Stomach (tissue), 9 donors: ENCODE measurements around the gene KCNQ1. TPM values are rescaled to one million over a fixed set of nuclear protein-coding genes. Genes with fewer than 3 reads are reported as not detected.
A peak's percentile ranks its signal among the peaks of the same experiment; 100 is the strongest.

Experiments
- DNase-seq, 2 donors: peaks; one replicate each; pipeline versions ENCODE4 v3.0.0 to v3.0.0-alpha.2; 2013 to 2019
- H3K27ac ChIP-seq, 5 donors: fragments of 200-600 bp in 4 of 5; sonication (generic) in 4 of 5; one replicate each; pipeline ENCODE4 v1.5.1; 2013 to 2019; ENCODE audit warnings: mild to moderate bottlenecking in 1 of 5, moderate library complexity in 1 of 5
- H3K27me3 ChIP-seq, 3 donors: fragments of 200-600 bp; sonication (generic); one replicate each; pipeline ENCODE4 v1.5.1; 2017 to 2019; ENCODE audit warnings: mixed run types in 1 of 3
- H3K36me3 ChIP-seq, 4 donors: fragments of 200-600 bp; sonication (generic); 1 replicate in 3 of 4; 2 replicates in 1 of 4; pipeline ENCODE4 v1.5.1; 2016 to 2019
- H3K4me1 ChIP-seq, 4 donors: fragments of 200-600 bp; sonication (generic); one replicate each; pipeline ENCODE4 v1.5.1; 2016 to 2019
- H3K4me3 ChIP-seq, 4 donors: fragments of 200-600 bp; sonication (generic) in 3 of 4; one replicate each; pipeline ENCODE4 v1.5.1; 2016 to 2019; ENCODE audit warnings: mild to moderate bottlenecking in 1 of 4
- H3K9me3 ChIP-seq, 4 donors: fragments of 200-600 bp; sonication (generic); one replicate each; pipeline ENCODE4 v1.5.1; 2016 to 2019
- EP300 ChIP-seq: sonication (generic); formaldehyde crosslinking; IDR thresholded peaks from one replicate; pipeline ENCODE4 v1.6.1; 2017; ENCODE audit warnings: antibody characterized with exemption
- POLR2A ChIP-seq, 4 donors: fragments of 450-650 bp; IDR thresholded peaks; one replicate each; pipeline ENCODE4 v1.6.1; 2016; ENCODE audit warnings: antibody characterized with exemption in 4 of 4, control low read depth in 2 of 4, mild to moderate bottlenecking in 1 of 4, moderate library complexity in 1 of 4
- POLR2AphosphoS5 ChIP-seq, 3 donors: sonication (generic); formaldehyde crosslinking; IDR thresholded peaks; one replicate each; pipeline ENCODE4 v1.6.1; 2016; ENCODE audit warnings: antibody characterized with exemption in 3 of 3
- WGBS, 5 donors: extraction: QIAGEN DNeasy Blood & Tissue Kit in 3 of 5; methylation state at CpG; one replicate each; pipeline versions ENCODE4 v1.1.5 to v1.1.7; 2013 to 2018; 5-methylcytosine and 5-hydroxymethylcytosine counted together
- intact Hi-C: fragments of 100-400 bp; cut with DNase I; formaldehyde crosslinking; loops from one replicate; pipeline ENCODE4 v1.15.1; 2023; ENCODE audit warnings: low total_unique reads
- polyA plus RNA-seq, 3 donors: library from polyadenylated mRNA; stranded (reverse); fragments of 200-250 nt; gene quantifications; one replicate each; pipeline ENCODE4 v1.2.3, GENCODE V29; 2013
- total RNA-seq, 5 donors: library from RNA; depleted of rRNA; stranded (reverse); fragments of >200 nt; gene quantifications; one replicate each; pipeline versions ENCODE4 v1.1.0 to v1.2.3, GENCODE V29; 2014 to 2016
- TF ChIP-seq, protein P1 (sequence below), 7 experiments: fragments of 450-650 bp in 4 of 7; fragments of 200-600 bp in 3 of 7; sonication (generic) in 3 of 7; IDR thresholded peaks; one replicate each; pipeline ENCODE4 v1.5.1; 2016 to 2019; ENCODE audit warnings: antibody characterized with exemption in 7 of 7, control low read depth in 2 of 7, mild to moderate bottlenecking in 1 of 7
- donor health status: healthy with polysubstance abuse.
- donor health status: Bipolar disorder and iron deficiency.
- donor health status: healthy.

The KCNQ1 gene
- total and polyA plus RNA-seq, 8 donors, result 12.1 to 155 (median 49.0) TPM

DNA sequence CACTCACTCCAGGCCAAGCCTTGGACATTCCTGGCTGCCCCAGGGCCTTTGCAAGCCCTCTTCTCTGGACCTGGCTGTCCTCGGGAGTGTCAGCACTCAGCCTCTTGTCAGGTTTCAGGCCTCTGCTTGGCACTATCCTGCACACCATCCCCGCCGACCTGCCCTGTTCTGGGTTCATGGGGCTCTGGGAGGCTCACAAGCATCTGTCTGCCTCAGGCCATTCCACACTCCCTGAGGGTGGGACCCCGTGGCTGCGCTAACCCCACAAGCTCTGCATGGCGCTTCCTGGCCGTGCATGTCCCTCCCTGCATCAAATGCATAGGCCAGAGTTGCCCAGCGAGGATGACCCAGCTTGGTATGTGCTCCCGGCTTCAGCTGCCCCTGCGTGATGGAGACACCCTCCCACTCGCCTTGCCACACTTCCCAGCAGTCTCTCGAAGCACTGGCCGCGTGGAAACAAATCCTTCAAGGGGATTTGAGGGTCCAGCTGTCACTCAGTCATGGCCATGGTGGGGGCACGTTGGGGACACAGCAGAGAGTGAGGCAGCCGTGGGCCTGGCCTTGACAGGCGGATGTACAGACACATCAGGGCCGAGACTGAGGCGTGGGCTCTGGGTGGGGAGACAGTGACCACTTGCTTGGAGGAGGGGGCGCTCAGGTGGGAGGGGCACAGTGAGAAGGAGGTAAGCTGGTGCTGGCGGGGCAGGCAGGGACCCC lies 87.3 kb downstream of the KCNQ1 start:
- no peaks in the 10 kb centered on the region for H3K27me3 ChIP-seq
- H3K36me3 ChIP-seq, result peaks cover 0 to 16% (median 2%) of the 10 kb centered on the region in 4 donors
- WGBS, 5 donors, result 77 to 81% (median 79%) methylated on average over 16 to 21 of the region's 21 CpGs
- no peak overlapping the region for H3K4me3 ChIP-seq
- peak in 1 of 2 donors; percentile 36 for DNase-seq
- no peak for TF ChIP-seq POLR2A (IDR thresholded peaks at IDR 0.05)
- no peak for TF ChIP-seq EP300
- no peak for TF ChIP-seq POLR2AphosphoS5 (IDR thresholded peaks at IDR 0.05)
- peaks cover 22 to 44% (median 39%) of the 10 kb centered on the region in 4 donors for H3K4me1 ChIP-seq
- H3K27ac ChIP-seq, result peak overlapping the region in 1 of 5 donors; percentile 64
- no peaks in the 10 kb centered on the region for H3K9me3 ChIP-seq
- intact Hi-C loops, result no loop called here

DNA sequence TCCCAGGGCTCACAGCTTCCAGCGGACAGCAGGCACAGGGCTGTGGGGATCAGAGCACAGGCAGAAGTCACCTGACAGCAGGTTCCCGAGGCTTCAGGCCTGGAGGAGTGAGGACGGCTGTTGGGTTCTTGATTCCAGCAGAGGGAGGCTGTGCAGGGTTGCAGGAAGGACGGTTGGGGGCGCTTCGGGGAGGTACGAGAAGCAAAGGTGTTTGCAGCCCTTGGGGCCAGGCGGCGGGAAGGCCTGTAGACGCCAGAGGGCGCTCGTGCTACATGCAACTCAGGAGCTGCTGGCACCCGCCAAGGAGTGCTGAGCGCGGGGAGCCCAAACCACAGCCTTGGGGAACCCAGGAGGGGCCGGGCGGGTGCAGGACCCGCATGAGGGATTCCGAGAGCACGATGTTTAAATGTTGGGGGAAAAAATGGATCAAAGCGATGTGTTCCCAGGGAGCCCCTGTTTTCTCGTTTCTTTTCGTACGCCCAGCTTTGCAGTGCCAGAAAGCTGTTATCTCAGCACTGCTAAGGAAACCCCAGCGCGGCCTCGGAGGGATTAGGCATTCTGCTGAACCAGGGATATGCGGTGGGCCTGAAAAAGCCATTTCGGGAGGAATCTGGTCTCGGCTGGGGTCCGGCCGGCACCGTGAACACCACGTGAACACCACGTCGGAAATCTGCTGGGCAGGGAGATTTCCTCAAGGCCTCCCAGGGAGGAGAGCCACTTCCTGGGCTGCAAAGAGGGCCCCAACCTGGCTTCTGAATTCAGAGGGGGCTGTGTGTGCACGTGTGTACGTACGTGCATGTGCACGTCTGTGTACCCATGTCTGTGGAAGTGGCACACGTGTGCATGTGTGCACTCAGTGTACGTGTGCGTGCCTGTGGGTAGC lies 88.1 kb downstream of the KCNQ1 start:
- DNase-seq, result peak; percentile 95 to 97
- Histone ChIP-seq H3K27me3 (no peaks in the 10 kb centered on the region), H3K9me3 (no peaks in the 10 kb centered on the region), H3K4me1 (peaks cover 17 to 39% (median 33%) of the 10 kb centered on the region in 4 donors), H3K4me3 (peak overlapping the region; percentile 21 to 32 (median 29)), H3K36me3 (peaks cover 0 to 16% (median 2%) of the 10 kb centered on the region in 4 donors), H3K27ac (peak overlapping the region in 3 of 5 donors; percentile 41 to 64 (median 49))
- 12 to 21% (median 17%) methylated on average over 39 to 43 of the region's 43 CpGs for WGBS, 5 donors
- intact Hi-C loops, result no loop called here
- TF ChIP-seq POLR2AphosphoS5 (IDR thresholded peaks at IDR 0.05), result peak; percentile 14 to 77 (median 25)
- TF ChIP-seq POLR2A (IDR thresholded peaks at IDR 0.05), result no peak
- TF ChIP-seq, protein P1, sequence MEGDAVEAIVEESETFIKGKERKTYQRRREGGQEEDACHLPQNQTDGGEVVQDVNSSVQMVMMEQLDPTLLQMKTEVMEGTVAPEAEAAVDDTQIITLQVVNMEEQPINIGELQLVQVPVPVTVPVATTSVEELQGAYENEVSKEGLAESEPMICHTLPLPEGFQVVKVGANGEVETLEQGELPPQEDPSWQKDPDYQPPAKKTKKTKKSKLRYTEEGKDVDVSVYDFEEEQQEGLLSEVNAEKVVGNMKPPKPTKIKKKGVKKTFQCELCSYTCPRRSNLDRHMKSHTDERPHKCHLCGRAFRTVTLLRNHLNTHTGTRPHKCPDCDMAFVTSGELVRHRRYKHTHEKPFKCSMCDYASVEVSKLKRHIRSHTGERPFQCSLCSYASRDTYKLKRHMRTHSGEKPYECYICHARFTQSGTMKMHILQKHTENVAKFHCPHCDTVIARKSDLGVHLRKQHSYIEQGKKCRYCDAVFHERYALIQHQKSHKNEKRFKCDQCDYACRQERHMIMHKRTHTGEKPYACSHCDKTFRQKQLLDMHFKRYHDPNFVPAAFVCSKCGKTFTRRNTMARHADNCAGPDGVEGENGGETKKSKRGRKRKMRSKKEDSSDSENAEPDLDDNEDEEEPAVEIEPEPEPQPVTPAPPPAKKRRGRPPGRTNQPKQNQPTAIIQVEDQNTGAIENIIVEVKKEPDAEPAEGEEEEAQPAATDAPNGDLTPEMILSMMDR (IDR thresholded peaks at IDR 0.05), result peak in 6 of 7 experiments; percentile 55 to 100 (median 99)
- TF ChIP-seq EP300, result no peak

DNA sequence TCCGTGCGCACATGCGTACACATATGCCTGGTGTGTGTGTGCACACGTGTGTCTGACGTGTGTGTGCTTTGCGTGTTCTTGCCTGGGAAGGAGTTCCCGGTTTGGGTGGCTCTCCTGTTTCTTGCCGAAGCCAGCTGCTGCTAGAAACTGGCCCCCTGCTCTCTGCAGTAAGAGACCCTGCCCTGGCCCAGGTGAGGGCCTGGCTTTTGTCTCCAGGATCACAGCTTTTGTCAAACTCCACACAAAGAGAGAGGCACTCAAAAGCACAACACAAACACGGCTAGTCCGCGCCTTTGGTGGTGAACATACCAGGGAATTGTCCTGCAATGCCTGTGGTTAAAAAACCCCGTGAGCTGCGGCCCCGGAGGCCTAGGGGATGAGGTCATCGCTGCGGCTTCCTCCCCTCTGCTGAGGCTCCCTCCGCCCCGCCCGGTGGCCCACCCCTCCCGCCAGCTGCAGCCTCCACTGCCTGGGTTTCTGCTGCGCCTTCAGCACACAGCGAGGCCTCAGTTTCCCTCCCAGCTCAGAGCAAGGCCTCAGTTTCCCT lies 88.9 kb downstream of the KCNQ1 start:
- TF ChIP-seq POLR2AphosphoS5 (IDR thresholded peaks at IDR 0.05), result no peak
- DNase-seq, result peak; percentile 55 to 94

DNA sequence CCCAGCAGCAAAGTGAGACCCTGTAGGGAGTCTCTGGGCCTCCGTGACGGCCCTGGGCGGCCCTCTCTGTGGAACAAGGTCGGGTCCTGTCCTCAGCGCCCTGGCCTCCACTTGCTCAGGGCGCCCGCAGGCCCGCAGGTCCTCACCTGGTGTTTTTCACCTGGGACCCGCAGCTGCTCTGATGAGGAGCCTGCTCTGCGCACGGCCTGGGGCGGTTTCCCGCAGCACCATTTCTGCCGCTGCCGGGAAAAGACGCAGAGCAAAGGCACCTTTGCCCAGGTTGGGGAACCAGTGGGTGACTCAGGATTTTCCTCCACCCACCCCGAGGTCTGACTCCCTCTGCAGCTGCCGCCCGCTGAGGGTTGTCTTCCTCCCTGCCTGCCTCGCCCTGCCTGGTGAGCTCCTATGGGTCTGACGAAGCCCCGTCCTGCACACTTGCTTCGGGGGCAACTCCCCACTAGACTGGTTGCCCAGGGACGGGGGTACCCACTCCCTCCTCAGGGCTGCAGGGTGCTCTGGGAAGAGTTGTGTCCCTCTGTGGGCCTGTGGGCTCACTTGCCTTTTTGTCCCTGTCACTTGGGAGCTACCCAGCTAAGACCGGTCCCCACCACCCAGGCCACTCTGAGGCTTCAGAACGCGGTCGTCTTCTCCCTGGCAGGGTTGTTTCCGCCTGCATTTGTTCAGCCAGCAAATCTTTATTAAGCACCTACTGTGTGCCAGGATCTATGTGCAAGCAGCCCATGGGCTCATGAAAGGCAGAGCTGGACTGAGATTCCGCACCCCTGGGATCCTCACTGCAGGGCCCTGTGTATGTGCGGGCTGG lies 89.5 kb downstream of the KCNQ1 start:
- H3K9me3 ChIP-seq, result no peaks in the 10 kb centered on the region
- WGBS, 5 donors, result 88 to 94% (median 92%) methylated on average over 23 to 31 of the region's 31 CpGs
- H3K27me3 ChIP-seq, result no peaks in the 10 kb centered on the region
- DNase-seq, result peak in 1 of 2 donors; percentile 62
- intact Hi-C loops, result loop anchor here (2.0 kb wide), 1 partner anchor 352 kb away; no protein-coding TSS in a partner anchor
- TF ChIP-seq POLR2AphosphoS5 (IDR thresholded peaks at IDR 0.05) (no peak), POLR2A (IDR thresholded peaks at IDR 0.05) (no peak), EP300 (no peak)
- TF ChIP-seq, protein P1 (IDR thresholded peaks at IDR 0.05), result no peak
- H3K36me3 ChIP-seq, result peaks cover 0 to 10% (median 2%) of the 10 kb centered on the region in 4 donors
- H3K27ac ChIP-seq, result no peak overlapping the region
- H3K4me1 ChIP-seq, result peaks cover 17 to 39% (median 33%) of the 10 kb centered on the region in 4 donors
- no peak overlapping the region for H3K4me3 ChIP-seq

More for the DNA sequence above, 88.9 kb downstream of the KCNQ1 start:
- no peaks in the 10 kb centered on the region for H3K27me3 ChIP-seq
- H3K4me3 ChIP-seq, result peak overlapping the region in 1 of 4 donors; percentile 32
- no peaks in the 10 kb centered on the region for H3K9me3 ChIP-seq
- 48 to 64% (median 63%) methylated on average over 21 to 22 of the region's 22 CpGs for WGBS, 5 donors
- intact Hi-C loops, result loop anchor here (2.0 kb wide), 1 partner anchor 353 kb away; no protein-coding TSS in a partner anchor
- peaks cover 0 to 14% (median 2%) of the 10 kb centered on the region in 4 donors for H3K36me3 ChIP-seq
- peaks cover 17 to 39% (median 33%) of the 10 kb centered on the region in 4 donors for H3K4me1 ChIP-seq
- peak overlapping the region in 3 of 5 donors; percentile 41 to 64 (median 49) for H3K27ac ChIP-seq
